ENCODE results near the gene EHBP1L1. TPM values are rescaled to one million over a fixed set of nuclear protein-coding genes. Genes with fewer than 3 reads are reported as not detected.

EHBP1L1 gene
- total RNA-seq, 1 donor from 2014 or later = 10.1 TPM

GRCh38 chr11:65615229-65615949, 39.5 kb downstream of the EHBP1L1 start, which contains the start of gene PCNX3:
TSS of gene PCNX3 (plus strand) at chr11:65615776. CDS start at chr11:65616312, 536 bp downstream.
- Mint-ChIP-seq H3K9me3 (ENCODE audit: unreplicated experiment) (no peaks in the 10 kb centered on the region), H3K27ac (ENCODE audit: unreplicated experiment) (peak within 1 kb of the TSS; percentile 91), H3K36me3 (ENCODE audit: low read depth, unreplicated experiment) (peaks cover 15% of the 10 kb centered on the region), H3K4me1 (ENCODE audit: low read depth, unreplicated experiment) (peaks cover 24% of the 10 kb centered on the region), H3K27me3 (ENCODE audit: low read depth, unreplicated experiment) (no peaks in the 10 kb centered on the region), H3K4me3 (ENCODE audit: unreplicated experiment) (peak within 1 kb of the TSS; percentile 99)
- H3K4me1 ChIP-seq (ENCODE audit: insufficient read depth, low read length) = peaks cover 39% of the 10 kb centered on the region
- peak within 1 kb of the TSS; percentile 88 for H3K9ac ChIP-seq (ENCODE audit: low read length)
- TF ChIP-seq CTCF (IDR thresholded peaks at IDR 0.05; ENCODE audit: insufficient read depth, low read depth, low read length) (no peak), EZH2 (IDR thresholded peaks at IDR 0.05; ENCODE audit: insufficient read depth, low read length) (no peak)
- peaks cover 55% of the 10 kb centered on the region for H4K20me1 ChIP-seq (ENCODE audit: insufficient read depth, low read length)
- peak within 1 kb of the TSS; percentile 79 for H3K27ac ChIP-seq (ENCODE audit: low read depth, low read length)
- peak within 1 kb of the TSS; percentile 81 for H3K4me3 ChIP-seq (ENCODE audit: insufficient read depth, low read depth, low read length)
- H3K9me3 ChIP-seq (ENCODE audit: insufficient read depth, low read depth, low read length) = no peaks in the 10 kb centered on the region
- FAIRE-seq = peak; percentile 88
- peaks cover 18% of the 10 kb centered on the region for H3K36me3 ChIP-seq (ENCODE audit: insufficient read depth, low read length)
- no peak within 1 kb of the TSS for H2AFZ ChIP-seq (ENCODE audit: low read depth, low read length)
- peaks cover 89% of the 10 kb centered on the region for H3K79me2 ChIP-seq (ENCODE audit: insufficient read depth, low read length)
- peak within 1 kb of the TSS; percentile 100 for H3K4me2 ChIP-seq (ENCODE audit: low read length)
- H3K27me3 ChIP-seq (ENCODE audit: insufficient read depth, low read length) = no peaks in the 10 kb centered on the region
- DNase-seq (ENCODE audit: low read depth) = peak; percentile 99

GRCh38 chr11:65615950-65616574, 40.2 kb downstream of the EHBP1L1 start:
- Histone ChIP-seq H3K4me2 (ENCODE audit: low read length) (peak overlapping the region; percentile 100), H4K20me1 (ENCODE audit: insufficient read depth, low read length) (peaks cover 49% of the 10 kb centered on the region), H3K27me3 (ENCODE audit: insufficient read depth, low read length) (no peaks in the 10 kb centered on the region), H3K4me1 (ENCODE audit: insufficient read depth, low read length) (peaks cover 32% of the 10 kb centered on the region), H3K36me3 (ENCODE audit: insufficient read depth, low read length) (peaks cover 18% of the 10 kb centered on the region), H3K4me3 (ENCODE audit: insufficient read depth, low read depth, low read length) (peak overlapping the region; percentile 80), H3K79me2 (ENCODE audit: insufficient read depth, low read length) (peaks cover 88% of the 10 kb centered on the region), H3K9ac (ENCODE audit: low read length) (peak overlapping the region; percentile 88), H3K9me3 (ENCODE audit: insufficient read depth, low read depth, low read length) (no peaks in the 10 kb centered on the region), H3K27ac (ENCODE audit: low read depth, low read length) (peak overlapping the region; percentile 46), H2AFZ (ENCODE audit: low read depth, low read length) (no peak overlapping the region)
- H3K4me1 Mint-ChIP-seq (ENCODE audit: low read depth, unreplicated experiment) = peaks cover 20% of the 10 kb centered on the region
- H3K4me3 Mint-ChIP-seq (ENCODE audit: unreplicated experiment) = peak overlapping the region; percentile 99
- H3K27ac Mint-ChIP-seq (ENCODE audit: unreplicated experiment) = peak overlapping the region; percentile 89
- no peaks in the 10 kb centered on the region for H3K27me3 Mint-ChIP-seq (ENCODE audit: low read depth, unreplicated experiment)
- H3K9me3 Mint-ChIP-seq (ENCODE audit: unreplicated experiment) = no peaks in the 10 kb centered on the region
- TF ChIP-seq EZH2 (IDR thresholded peaks at IDR 0.05; ENCODE audit: insufficient read depth, low read length) (no peak), CTCF (IDR thresholded peaks at IDR 0.05; ENCODE audit: insufficient read depth, low read depth, low read length) (no peak)
- peaks cover 11% of the 10 kb centered on the region for H3K36me3 Mint-ChIP-seq (ENCODE audit: low read depth, unreplicated experiment)
- DNase-seq (ENCODE audit: low read depth) = no peak
- FAIRE-seq = no peak
